Activated CD4-positive, CD25-positive, alpha-beta regulatory T cell treated with anti-CD3 and anti-CD28 coated beads, Interleukin-2, amount 50 U/mL, for 16 hours (primary cell): ENCODE results near the gene TTC29.
"Not testable (repeated sequence)": the region's sequence is repeated elsewhere in the genome, so short reads cannot be mapped to it uniquely, and the experiment has no call there.

Source experiments
- DNase-seq: peaks from one replicate; pipeline ENCODE4 v3.0.0-alpha.2; 2020; ENCODE audit warnings: low read depth, low spot score

Gene TTC29

DNA sequence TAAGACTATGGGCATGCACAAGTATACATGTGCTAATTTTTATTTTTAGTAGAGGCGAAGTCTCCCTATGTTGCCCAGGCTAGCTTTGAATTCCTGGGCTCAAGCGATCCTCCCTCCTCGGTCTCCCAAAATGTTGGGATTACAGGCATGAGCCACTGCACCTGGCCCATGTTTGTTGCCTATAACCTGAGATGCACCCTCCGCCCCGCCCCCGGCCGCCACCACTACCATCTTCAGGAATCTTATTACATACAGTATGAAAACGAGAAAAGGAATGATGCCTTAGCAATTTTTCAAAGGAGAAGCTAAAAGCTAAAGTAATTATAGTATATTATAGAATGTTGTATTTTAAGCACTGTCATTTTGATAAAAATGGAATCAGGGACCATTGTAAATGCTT lies 245.8 kb downstream of the TTC29 start:
- no peak for DNase-seq

DNA sequence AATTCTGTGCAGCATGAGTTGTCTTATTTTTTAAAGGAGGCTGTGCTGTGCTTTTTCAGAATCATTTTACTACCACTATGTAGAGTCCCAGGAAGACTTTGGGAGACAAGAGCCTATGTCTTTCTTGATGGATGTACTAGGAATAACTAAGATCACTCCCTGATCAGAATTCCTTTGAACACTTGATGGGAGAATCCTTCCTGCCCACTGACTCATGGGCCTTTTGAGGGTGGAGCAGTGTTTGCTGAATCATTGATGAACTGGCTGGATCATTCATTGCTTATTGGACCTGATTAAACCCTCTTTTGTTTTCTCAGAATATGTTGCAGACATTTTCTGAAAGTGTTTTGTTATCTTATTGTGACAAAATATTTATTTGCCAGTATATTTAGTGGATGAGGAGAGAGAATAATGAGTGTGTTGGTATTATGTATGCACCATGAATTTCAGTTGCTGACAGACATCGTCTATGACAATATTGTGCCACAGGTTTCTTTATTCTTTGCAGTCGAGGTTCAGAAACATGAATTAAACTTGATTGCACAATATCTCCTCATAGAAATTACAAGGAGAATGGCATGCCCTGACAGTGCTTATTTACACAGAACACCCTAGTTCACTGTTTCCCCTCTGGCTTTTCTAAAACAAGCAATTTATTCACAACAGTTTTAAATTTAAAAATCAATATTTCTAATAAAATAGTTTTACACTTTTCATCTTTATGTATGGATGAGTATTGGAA lies 270.7 kb downstream of the TTC29 start:
- DNase-seq: no peak

DNA sequence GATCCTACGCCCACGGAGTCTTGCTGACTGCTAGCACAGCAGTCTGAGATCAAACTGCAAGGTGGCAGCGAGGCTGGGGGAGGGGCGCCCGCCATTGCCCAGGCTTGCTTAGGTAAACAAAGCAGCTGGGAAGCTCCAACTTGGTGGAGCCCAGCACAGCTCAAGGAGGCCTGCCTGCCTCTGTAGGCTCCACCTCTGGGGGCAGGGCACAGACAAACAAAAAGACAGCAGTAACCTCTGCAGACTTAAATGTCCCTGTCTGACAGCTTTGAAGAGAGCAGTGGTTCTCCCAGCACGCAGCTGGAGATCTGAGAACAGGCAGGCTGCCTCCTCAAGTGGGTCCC lies 281.7 kb downstream of the TTC29 start:
- not testable (repeated sequence) for DNase-seq

DNA sequence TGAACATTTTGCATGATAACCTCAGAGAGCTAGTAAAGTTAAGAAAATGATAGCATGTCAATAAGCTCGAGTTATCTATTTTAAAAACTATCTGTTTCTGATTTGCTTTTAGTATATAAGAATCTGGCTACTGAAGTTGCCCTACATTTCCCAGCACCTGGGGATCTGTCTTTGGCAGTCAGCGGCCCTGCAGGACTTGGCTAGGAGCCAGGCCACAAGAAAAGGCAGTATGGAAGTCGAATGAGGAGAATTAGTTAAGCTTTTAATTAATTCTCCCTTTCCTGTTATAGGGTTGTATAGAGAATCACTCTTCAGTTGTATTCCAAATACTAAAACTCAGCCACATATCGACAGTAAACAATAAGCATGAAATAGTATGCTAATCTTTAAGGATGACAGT lies 284.3 kb downstream of the TTC29 start:
- no peak for DNase-seq
